Activated T-helper 2 cell treated with anti-CD3 and anti-CD28 coated beads, Interferon-gamma antibody, Interleukin-2, Interleukin-4, amounts not matched to agents 10 μg/mL and 5 μg/mL and 100 μg/mL, durations not matched to agents 14 hours and 24 hours and 36 hours (primary cell): Measurements from ENCODE around the gene ITGB1. TPM values are rescaled to one million over a fixed set of nuclear protein-coding genes. Genes with fewer than 3 reads are reported as not detected.
"Not testable (repeated sequence)": the region's sequence is repeated elsewhere in the genome, so short reads cannot be mapped to it uniquely, and the experiment has no call there.

Experiments
- DNase-seq: peaks from one replicate; pipeline ENCODE4 v3.0.0; 2021; ENCODE audit warnings: low spot score
- H3K27ac Mint-ChIP-seq: one replicate; pipeline ENCODE4 v1.8.0; 2021; ENCODE audit warnings: mixed read lengths
- H3K27me3 Mint-ChIP-seq: one replicate; pipeline ENCODE4 v1.8.0; 2021; ENCODE audit warnings: low read depth, mixed read lengths
- H3K36me3 Mint-ChIP-seq: one replicate; pipeline ENCODE4 v1.8.0; 2021; ENCODE audit warnings: low read depth, mixed read lengths
- H3K4me1 Mint-ChIP-seq: one replicate; pipeline ENCODE4 v1.8.0; 2021; ENCODE audit warnings: low read depth, mixed read lengths
- H3K4me3 Mint-ChIP-seq: one replicate; pipeline ENCODE4 v1.8.0; 2021; ENCODE audit warnings: low read depth, mild to moderate bottlenecking, moderate library complexity, mixed read lengths
- H3K9me3 Mint-ChIP-seq: one replicate; pipeline ENCODE4 v1.8.0; 2021; ENCODE audit warnings: mixed read lengths
- intact Hi-C: fragments of 100-400 bp; cut with micrococcal nuclease; formaldehyde crosslinking; loops from one replicate; pipeline ENCODE4 v1.15.1; 2023
- total RNA-seq: library from RNA; stranded (reverse); gene quantifications from 2 replicates; pipeline ENCODE4 v1.2.3, GENCODE V29; 2022

The ITGB1 gene
- total RNA-seq, 1 donor from 2014 or later, result 78.7 TPM

GRCh38 chr10:32905466-32905865, 52.6 kb downstream of the ITGB1 start:
- no peaks in the 10 kb centered on the region for H3K4me1 Mint-ChIP-seq
- intact Hi-C loops, result no loop called here
- H3K36me3 Mint-ChIP-seq, result peaks cover 24% of the 10 kb centered on the region
- H3K27me3 Mint-ChIP-seq, result no peaks in the 10 kb centered on the region
- no peak overlapping the region for H3K27ac Mint-ChIP-seq
- no peaks in the 10 kb centered on the region for H3K9me3 Mint-ChIP-seq
- H3K4me3 Mint-ChIP-seq, result no peak overlapping the region
- no peak for DNase-seq

GRCh38 chr10:32901815-32902214, 56.2 kb downstream of the ITGB1 start:
- Mint-ChIP-seq H3K36me3 (peaks cover 29% of the 10 kb centered on the region), H3K4me1 (no peaks in the 10 kb centered on the region), H3K27me3 (no peaks in the 10 kb centered on the region), H3K27ac (no peak overlapping the region), H3K9me3 (no peaks in the 10 kb centered on the region), H3K4me3 (no peak overlapping the region)
- intact Hi-C loops, result no loop called here
- DNase-seq, result no peak

GRCh38 chr10:32895200-32895968, 62.6 kb downstream of the ITGB1 start:
- H3K27me3 Mint-ChIP-seq, H3K4me3 Mint-ChIP-seq, DNase-seq, H3K9me3 Mint-ChIP-seq, H3K4me1 Mint-ChIP-seq, intact Hi-C loops, H3K27ac Mint-ChIP-seq: not testable (repeated sequence)
- H3K36me3 Mint-ChIP-seq, result peaks cover 20% of the 10 kb centered on the region

- no peaks in the 10 kb centered on the region for H3K9me3 Mint-ChIP-seq
- DNase-seq, result no peak
- H3K4me1 Mint-ChIP-seq, result peaks cover 4% of the 10 kb centered on the region
- H3K36me3 Mint-ChIP-seq, result peaks cover 16% of the 10 kb centered on the region
- H3K4me3 Mint-ChIP-seq, result no peak overlapping the region
- no peaks in the 10 kb centered on the region for H3K27me3 Mint-ChIP-seq
- no peak overlapping the region for H3K27ac Mint-ChIP-seq
- intact Hi-C loops, result no loop called here
Observed at GRCh38 chr10:32893916-32894664, 63.9 kb downstream of the ITGB1 start.

GRCh38 chr10:32893434-32893833, 64.6 kb downstream of the ITGB1 start:
- Mint-ChIP-seq H3K36me3 (peaks cover 14% of the 10 kb centered on the region), H3K27ac (no peak overlapping the region), H3K27me3 (no peaks in the 10 kb centered on the region), H3K9me3 (no peaks in the 10 kb centered on the region), H3K4me1 (peaks cover 4% of the 10 kb centered on the region), H3K4me3 (no peak overlapping the region)
- intact Hi-C loops, result no loop called here
- no peak for DNase-seq

GRCh38 chr10:32891261-32891660, 66.8 kb downstream of the ITGB1 start:
- DNase-seq, result no peak
- peaks cover 1% of the 10 kb centered on the region for H3K36me3 Mint-ChIP-seq
- H3K4me1 Mint-ChIP-seq, result peaks cover 4% of the 10 kb centered on the region
- H3K4me3 Mint-ChIP-seq, result no peak overlapping the region
- intact Hi-C loops, result no loop called here
- no peaks in the 10 kb centered on the region for H3K27me3 Mint-ChIP-seq
- no peaks in the 10 kb centered on the region for H3K9me3 Mint-ChIP-seq
- no peak overlapping the region for H3K27ac Mint-ChIP-seq

- H3K9me3 Mint-ChIP-seq, result no peaks in the 10 kb centered on the region
- intact Hi-C loops, result no loop called here
- no peaks in the 10 kb centered on the region for H3K36me3 Mint-ChIP-seq
- no peak overlapping the region for H3K27ac Mint-ChIP-seq
- H3K27me3 Mint-ChIP-seq, result no peaks in the 10 kb centered on the region
- peaks cover 4% of the 10 kb centered on the region for H3K4me1 Mint-ChIP-seq
- H3K4me3 Mint-ChIP-seq, result no peak overlapping the region
- no peak for DNase-seq
Observed at GRCh38 chr10:32890444-32890843, 67.6 kb downstream of the ITGB1 start.

- Mint-ChIP-seq H3K4me3 (no peak overlapping the region), H3K4me1 (peaks cover 4% of the 10 kb centered on the region), H3K9me3 (no peaks in the 10 kb centered on the region), H3K27ac (no peak overlapping the region), H3K27me3 (no peaks in the 10 kb centered on the region), H3K36me3 (no peaks in the 10 kb centered on the region)
- no peak for DNase-seq
- intact Hi-C loops, result no loop called here
Observed at GRCh38 chr10:32889631-32890212, 68.3 kb downstream of the ITGB1 start.

- no peaks in the 10 kb centered on the region for H3K27me3 Mint-ChIP-seq
- intact Hi-C loops, result no loop called here
- no peaks in the 10 kb centered on the region for H3K36me3 Mint-ChIP-seq
- H3K9me3 Mint-ChIP-seq, result no peaks in the 10 kb centered on the region
- no peak for DNase-seq
- no peak overlapping the region for H3K27ac Mint-ChIP-seq
- H3K4me1 Mint-ChIP-seq, result peaks cover 4% of the 10 kb centered on the region
- no peak overlapping the region for H3K4me3 Mint-ChIP-seq
Observed at GRCh38 chr10:32888161-32888927, 69.7 kb downstream of the ITGB1 start.

- intact Hi-C loops, result no loop called here
- H3K4me3 Mint-ChIP-seq, result no peak overlapping the region
- no peaks in the 10 kb centered on the region for H3K27me3 Mint-ChIP-seq
- no peaks in the 10 kb centered on the region for H3K36me3 Mint-ChIP-seq
- no peak overlapping the region for H3K27ac Mint-ChIP-seq
- peaks cover 4% of the 10 kb centered on the region for H3K4me1 Mint-ChIP-seq
- no peak for DNase-seq
- H3K9me3 Mint-ChIP-seq, result no peaks in the 10 kb centered on the region
Observed at GRCh38 chr10:32887481-32887880, 70.5 kb downstream of the ITGB1 start.

- H3K4me3 Mint-ChIP-seq, result no peak overlapping the region
- intact Hi-C loops, result no loop called here
Observed at GRCh38 chr10:32882076-32882475, 76.0 kb downstream of the ITGB1 start.

GRCh38 chr10:32878646-32879045, 79.4 kb downstream of the ITGB1 start:
- DNase-seq, result no peak
- Mint-ChIP-seq H3K9me3 (no peaks in the 10 kb centered on the region), H3K27ac (no peak overlapping the region), H3K27me3 (no peaks in the 10 kb centered on the region), H3K4me3 (no peak overlapping the region), H3K4me1 (peaks cover 17% of the 10 kb centered on the region), H3K36me3 (no peaks in the 10 kb centered on the region)
- intact Hi-C loops, result no loop called here

More at GRCh38 chr10:32882076-32882475, 76.0 kb downstream of the ITGB1 start:
- no peaks in the 10 kb centered on the region for H3K9me3 Mint-ChIP-seq
- H3K27ac Mint-ChIP-seq, result no peak overlapping the region
- H3K36me3 Mint-ChIP-seq, result no peaks in the 10 kb centered on the region
- H3K4me1 Mint-ChIP-seq, result peaks cover 17% of the 10 kb centered on the region
- H3K27me3 Mint-ChIP-seq, result no peaks in the 10 kb centered on the region
- no peak for DNase-seq
